Endodermal cell (in vitro differentiated cells): ENCODE results near the gene CDS2. TPM values are rescaled to one million over a fixed set of nuclear protein-coding genes. Genes with fewer than 3 reads are reported as not detected.

ENCODE experiments used
- DNase-seq: peaks from one replicate; pipeline ENCODE4 v3.0.0-alpha.2; 2017
- H3K27ac ChIP-seq: 2 replicates; pipeline ENCODE4 v1.5.1; 2013; ENCODE audit warnings: mild to moderate bottlenecking, low read depth, low read length, moderate library complexity
- H3K27me3 ChIP-seq: 2 replicates; pipeline ENCODE4 v1.6.1; 2013; ENCODE audit warnings: mild to moderate bottlenecking, low read length, moderate library complexity; ENCODE audit not compliant: insufficient read depth, control insufficient read depth, poor library complexity, severe bottlenecking
- H3K36me3 ChIP-seq: 2 replicates; pipeline ENCODE4 v1.7.0; 2013; ENCODE audit warnings: mild to moderate bottlenecking, low read length, moderate library complexity; ENCODE audit not compliant: control insufficient read depth, insufficient read depth
- H3K4me1 ChIP-seq: one replicate; pipeline ENCODE4 v1.7.0; 2013; ENCODE audit warnings: low read length; ENCODE audit not compliant: control insufficient read depth, insufficient read depth
- H3K4me3 ChIP-seq: 2 replicates; pipeline ENCODE4 v1.5.1; 2013; ENCODE audit warnings: mild to moderate bottlenecking, low read length, moderate library complexity
- H3K9ac ChIP-seq: 2 replicates; pipeline ENCODE4 v1.6.1; 2013; ENCODE audit warnings: mild to moderate bottlenecking, low read length, moderate library complexity; ENCODE audit not compliant: poor library complexity, severe bottlenecking; ENCODE audit errors: extremely low read depth
- H3K9me3 ChIP-seq: 2 replicates; pipeline ENCODE4 v1.6.1; 2013; ENCODE audit warnings: mild to moderate bottlenecking, low read length, moderate library complexity; ENCODE audit not compliant: control insufficient read depth
- H3K27ac Mint-ChIP-seq: 2 replicates; pipeline ENCODE4 v1.8.0; 2020; ENCODE audit warnings: mixed read lengths
- H3K27me3 Mint-ChIP-seq: 2 replicates; pipeline ENCODE4 v1.8.0; 2021; ENCODE audit warnings: mild to moderate bottlenecking, mixed read lengths; ENCODE audit not compliant: insufficient read depth
- H3K36me3 Mint-ChIP-seq: 2 replicates; pipeline ENCODE4 v1.8.0; 2020; ENCODE audit warnings: low read depth, mixed read lengths
- H3K4me1 Mint-ChIP-seq: 2 replicates; pipeline ENCODE4 v1.8.0; 2020; ENCODE audit warnings: mixed read lengths
- H3K4me3 Mint-ChIP-seq: 2 replicates; pipeline ENCODE4 v1.8.0; 2020; ENCODE audit warnings: mild to moderate bottlenecking, moderate library complexity, mixed read lengths
- H3K9me3 Mint-ChIP-seq: 2 replicates; pipeline ENCODE4 v1.8.0; 2020; ENCODE audit warnings: mild to moderate bottlenecking, mixed read lengths
- CTCF ChIP-seq: fragments of 200-600 bp; sonication (generic); conservative IDR thresholded peaks from 2 replicates; pipeline ENCODE4 v1.5.0; 2021; ENCODE audit warnings: antibody characterized with exemption, mild to moderate bottlenecking
- WGBS, 2 experiments: methylation state at CpG; one replicate each; pipeline versions ENCODE4 v1.1.5 to v1.1.7; 2013; ENCODE audit warnings: missing lambda C conversion rate in 2 of 2, mixed read lengths in 1 of 2; ENCODE audit not compliant: insufficient coverage in 1 of 2, insufficient read length in 1 of 2; 5-methylcytosine and 5-hydroxymethylcytosine counted together
- total RNA-seq, 2 donors: library from RNA; stranded (reverse); fragmentation: NEBNext Ultra II Directional in 1 of 2; extraction: Animal tissue kit (Norgen Biotek cat#: 25700) in 1 of 2; gene quantifications; 2 replicates in 1 of 2; 3 replicates in 1 of 2; pipeline ENCODE4 v1.2.1, GENCODE V29; 2021

The CDS2 gene
- total RNA-seq, 2 donors from 2014 or later: 66.8 to 77.1 TPM

DNA sequence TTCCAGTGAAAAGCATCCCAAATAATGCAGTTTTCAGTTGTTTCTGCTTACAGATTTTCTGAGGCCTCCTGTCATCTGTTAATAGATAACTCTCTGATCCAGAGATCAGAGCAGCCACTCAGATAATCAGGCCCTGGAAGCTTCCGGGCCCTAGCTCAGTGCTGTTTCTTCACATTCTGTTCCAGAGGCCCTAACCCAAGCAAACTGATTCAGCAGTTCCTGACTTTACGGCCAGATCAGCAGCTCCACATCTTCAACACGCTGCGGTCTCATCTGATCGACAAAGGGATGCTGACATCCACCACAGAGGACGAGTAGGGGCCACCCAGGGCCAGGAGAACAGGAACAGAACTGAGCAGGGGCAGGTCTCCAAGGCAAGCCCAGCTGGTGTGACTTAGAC, 63.1 kb downstream of the CDS2 start:
- Mint-ChIP-seq H3K36me3 (peaks cover 41% of the 10 kb centered on the region), H3K27ac (no peak overlapping the region), H3K9me3 (no peaks in the 10 kb centered on the region), H3K27me3 (no peaks in the 10 kb centered on the region), H3K4me3 (no peak overlapping the region), H3K4me1 (peaks cover 9% of the 10 kb centered on the region)
- no peak for TF ChIP-seq CTCF
- H3K27me3 ChIP-seq: no peaks in the 10 kb centered on the region
- no peak overlapping the region for H3K27ac ChIP-seq
- no peak overlapping the region for H3K4me3 ChIP-seq
- peaks cover 97% of the 10 kb centered on the region for H3K36me3 ChIP-seq
- H3K9ac ChIP-seq: no peak overlapping the region
- H3K4me1 ChIP-seq: no peaks in the 10 kb centered on the region
- no peak for DNase-seq
- 84 to 91% methylated on average over 6 of the region's 6 CpGs for WGBS, 2 experiments
- H3K9me3 ChIP-seq: no peaks in the 10 kb centered on the region

DNA sequence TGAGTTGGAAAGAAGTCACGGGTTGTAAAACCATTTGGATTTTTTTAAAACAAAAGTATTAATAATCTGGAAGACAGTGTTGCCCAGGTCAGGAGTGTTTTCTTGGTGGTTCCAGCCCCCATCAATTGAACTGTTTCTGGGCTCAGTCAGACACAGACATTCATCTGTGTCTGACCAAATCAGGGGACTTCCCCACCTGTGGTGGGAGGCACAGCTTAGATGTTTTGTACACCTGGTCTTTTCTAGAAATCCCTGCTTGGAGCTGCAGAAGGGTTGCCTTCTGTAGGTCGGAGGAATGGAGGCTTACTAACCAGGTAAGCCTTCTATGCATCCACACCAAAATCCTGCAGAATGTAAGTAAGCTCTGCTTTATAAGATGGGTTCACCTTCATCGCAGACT, 63.6 kb downstream of the CDS2 start:
- H3K9me3 Mint-ChIP-seq: no peaks in the 10 kb centered on the region
- WGBS, 2 experiments: 89 to 94% methylated on average over 1 to 3 of the region's 3 CpGs
- peaks cover 9% of the 10 kb centered on the region for H3K4me1 Mint-ChIP-seq
- Histone ChIP-seq H3K36me3 (peaks cover 97% of the 10 kb centered on the region), H3K27ac (no peak overlapping the region), H3K4me1 (no peaks in the 10 kb centered on the region), H3K4me3 (no peak overlapping the region), H3K27me3 (no peaks in the 10 kb centered on the region), H3K9me3 (no peaks in the 10 kb centered on the region), H3K9ac (no peak overlapping the region)
- peaks cover 43% of the 10 kb centered on the region for H3K36me3 Mint-ChIP-seq
- H3K27me3 Mint-ChIP-seq: no peaks in the 10 kb centered on the region
- H3K27ac Mint-ChIP-seq: no peak overlapping the region
- no peak overlapping the region for H3K4me3 Mint-ChIP-seq
- no peak for DNase-seq
- TF ChIP-seq CTCF: no peak

DNA sequence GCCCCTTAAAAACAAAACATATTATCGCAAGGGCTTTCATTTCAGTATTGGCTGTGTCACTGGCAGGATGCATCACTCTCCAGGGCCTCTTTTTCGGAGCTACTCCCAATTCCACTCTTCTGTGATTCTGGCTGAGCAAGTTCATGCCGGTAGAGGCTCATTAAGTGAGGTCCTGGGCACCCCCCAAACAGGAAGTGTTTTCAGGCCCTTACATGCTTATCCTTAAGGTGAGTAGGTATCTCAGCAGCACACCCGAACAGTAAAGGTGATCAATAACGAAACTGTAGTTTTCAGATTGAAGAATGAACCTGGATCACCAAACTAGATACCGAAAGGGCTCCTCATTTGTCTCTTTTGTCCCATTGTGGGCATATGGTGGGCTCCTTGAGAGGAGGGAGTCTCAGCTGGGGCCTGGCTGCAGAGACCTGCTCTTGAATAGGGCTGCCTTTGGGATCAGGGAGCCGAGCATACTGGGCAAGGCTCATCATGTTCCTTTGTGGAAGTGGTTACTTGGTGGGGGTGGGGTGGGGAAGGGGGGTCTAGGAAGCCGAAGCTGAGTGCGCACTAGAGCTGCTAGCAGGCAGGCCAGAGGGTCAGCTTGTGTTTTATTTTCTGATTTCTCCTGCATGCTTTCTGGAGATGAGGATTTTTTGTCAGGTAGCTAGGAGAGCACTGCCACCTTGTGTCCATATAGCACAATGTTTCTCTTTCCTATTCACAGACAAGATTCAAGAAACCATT, 65.2 kb downstream of the CDS2 start:
- DNase-seq: peak; percentile 75
- peak; percentile 88 for TF ChIP-seq CTCF
- Histone ChIP-seq H3K27me3 (no peaks in the 10 kb centered on the region), H3K27ac (peak overlapping the region; percentile 26), H3K9me3 (no peaks in the 10 kb centered on the region), H3K4me3 (no peak overlapping the region), H3K9ac (no peak overlapping the region), H3K4me1 (no peaks in the 10 kb centered on the region), H3K36me3 (peaks cover 90% of the 10 kb centered on the region)
- Mint-ChIP-seq H3K27me3 (no peaks in the 10 kb centered on the region), H3K4me3 (no peak overlapping the region), H3K27ac (peak overlapping the region; percentile 82), H3K4me1 (peaks cover 9% of the 10 kb centered on the region), H3K36me3 (peaks cover 41% of the 10 kb centered on the region), H3K9me3 (no peaks in the 10 kb centered on the region)
- 71 to 74% methylated on average over 6 to 9 of the region's 9 CpGs for WGBS, 2 experiments
